ENCODE results near the gene TRIM67. TPM values are rescaled to one million over a fixed set of nuclear protein-coding genes. Genes with fewer than 3 reads are reported as not detected.
A peak's percentile ranks its signal among the peaks of the same experiment; 100 is the strongest.

TRIM67 gene
- total RNA-seq, 1 experiment from 2014 or later, result not detected

- TF ChIP-seq IRF2 (CRISPR knock-in tag; IDR thresholded peaks at IDR 0.05; ENCODE audit: borderline replicate concordance, low read depth) (no peak), ZNF219 (CRISPR knock-in tag; IDR thresholded peaks at IDR 0.05; ENCODE audit: borderline replicate concordance) (no peak)
Measured at GRCh38 chr1:231160895-231161666, 777 bp upstream of the TRIM67 start (continued).

GRCh38 chr1:231162297-231162969, 575 bp downstream of the TRIM67 start:
- H3K27ac Mint-ChIP-seq, result no peak overlapping the region
- H3K27me3 Mint-ChIP-seq (ENCODE audit: low read depth), result peaks cover 95% of the 10 kb centered on the region
- POLR2A ChIA-PET, result no interaction called here
- H3K4me1 Mint-ChIP-seq, result no peaks in the 10 kb centered on the region
- no peaks in the 10 kb centered on the region for H3K36me3 Mint-ChIP-seq
- H3K4me3 Mint-ChIP-seq, result peak overlapping the region; percentile 53
- DNase-seq (ENCODE audit: low spot score) (peak; percentile 69), ATAC-seq (peak; percentile 65)
- H3K9me3 Mint-ChIP-seq, result no peaks in the 10 kb centered on the region
- CTCF ChIA-PET, result interaction anchor here (0.9 to 1.7 kb wide), 8 partner anchors 9 to 365 kb away, joined by 3 to 13 read pairs (median 4); no protein-coding TSS in a partner anchor
- TF ChIP-seq CTCF (IDR thresholded peaks at IDR 0.05), result no peak
- TF ChIP-seq AR (CRISPR knock-in tag; IDR thresholded peaks at IDR 0.05), result no peak
- peak; percentile 84; the same call in 1 of the 2 replicates for TF ChIP-seq TCF7 (CRISPR knock-in tag; IDR thresholded peaks at IDR 0.05; ENCODE audit: low read depth)
- TF ChIP-seq NFYB (CRISPR knock-in tag; conservative IDR thresholded peaks at IDR 0.05; ENCODE audit: low read depth), result peak; percentile 21; the same call in 1 of the 2 replicates
- peak; percentile 97 for TF ChIP-seq FOXP1 (CRISPR knock-in tag; IDR thresholded peaks at IDR 0.05; ENCODE audit: borderline replicate concordance)
- no peak for TF ChIP-seq EMX1 (CRISPR knock-in tag; IDR thresholded peaks at IDR 0.05)
- TF ChIP-seq PREB (CRISPR knock-in tag; IDR thresholded peaks at IDR 0.05; ENCODE audit: borderline replicate concordance), result peak; percentile 64; the same call in 1 of the 2 replicates
- TF ChIP-seq HMGA2 (CRISPR knock-in tag; IDR thresholded peaks at IDR 0.05), result no peak
- no peak for TF ChIP-seq PRRX2 (CRISPR knock-in tag; IDR thresholded peaks at IDR 0.05)
- TF ChIP-seq NR3C1 (CRISPR knock-in tag; conservative IDR thresholded peaks at IDR 0.05; ENCODE audit: low read depth), result no peak
- no peak for TF ChIP-seq ZSCAN18 (CRISPR knock-in tag; IDR thresholded peaks at IDR 0.05)
- TF ChIP-seq SP1 (CRISPR knock-in tag; conservative IDR thresholded peaks at IDR 0.05), result peak; percentile 70; the same call in 1 of the 2 replicates
- TF ChIP-seq AFF4 (CRISPR knock-in tag; IDR thresholded peaks at IDR 0.05; ENCODE audit: borderline replicate concordance), result no peak
- no peak for TF ChIP-seq ERG (CRISPR knock-in tag; IDR thresholded peaks at IDR 0.05)
- TF ChIP-seq ZNF423 (CRISPR knock-in tag; IDR thresholded peaks at IDR 0.05), result peak; percentile 92
- no peak for TF ChIP-seq CREB1 (CRISPR knock-in tag; IDR thresholded peaks at IDR 0.05)
- no peak for TF ChIP-seq ZNF138 (CRISPR knock-in tag; conservative IDR thresholded peaks at IDR 0.05)
- no peak for TF ChIP-seq GTF2I (CRISPR knock-in tag; conservative IDR thresholded peaks at IDR 0.05)
- peak; percentile 91; the same call in 1 of the 2 replicates for TF ChIP-seq ZNF219 (CRISPR knock-in tag; IDR thresholded peaks at IDR 0.05; ENCODE audit: borderline replicate concordance)
- TF ChIP-seq ATF1 (CRISPR knock-in tag; IDR thresholded peaks at IDR 0.05), result no peak
- peak; percentile 91 for TF ChIP-seq ESRRA (CRISPR knock-in tag; IDR thresholded peaks at IDR 0.05; ENCODE audit: borderline replicate concordance)
